UCSD-AML1 (cell line): Measurements from ENCODE around the gene RENBP.

Source experiments
- DNase-seq: peaks from one replicate; lab custom pipeline; 2025; ENCODE audit not compliant: unreplicated experiment; lab: John Stamatoyannopoulos, UW

The RENBP gene

DNA sequence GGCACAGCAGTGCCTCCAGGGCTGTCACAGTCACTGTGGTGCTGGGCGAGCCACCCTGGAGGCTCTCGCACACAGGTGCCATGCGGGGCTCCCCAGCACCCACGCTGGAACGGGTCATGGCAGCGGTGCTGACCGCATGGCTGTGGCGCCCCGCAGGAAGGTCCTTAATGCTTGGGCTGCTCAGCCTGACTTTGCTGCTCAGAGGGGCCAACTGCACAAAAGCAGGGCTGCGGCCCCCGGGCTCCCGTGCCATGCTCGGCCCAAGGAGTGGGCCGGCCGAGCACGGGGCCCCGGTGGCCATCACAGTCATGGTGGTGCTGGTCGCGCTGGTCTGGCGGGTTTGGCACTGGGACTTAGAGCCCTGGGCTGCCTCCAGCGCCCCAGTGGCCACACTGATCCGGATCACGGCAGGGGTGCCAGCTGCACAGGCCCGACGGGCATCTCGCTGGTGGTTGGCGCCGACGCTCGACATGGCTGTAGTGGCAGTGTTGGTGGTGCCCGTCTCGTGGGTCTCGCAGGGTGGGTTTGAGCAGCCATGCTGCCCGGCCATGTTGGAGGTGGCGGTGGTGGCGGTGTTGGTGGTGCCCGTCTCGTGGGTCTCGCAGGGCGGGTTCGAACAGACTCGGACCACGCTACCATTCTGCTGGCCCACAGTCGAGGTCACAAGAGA lies 10.2 kb upstream of the RENBP start:
- DNase-seq, result no peak

DNA sequence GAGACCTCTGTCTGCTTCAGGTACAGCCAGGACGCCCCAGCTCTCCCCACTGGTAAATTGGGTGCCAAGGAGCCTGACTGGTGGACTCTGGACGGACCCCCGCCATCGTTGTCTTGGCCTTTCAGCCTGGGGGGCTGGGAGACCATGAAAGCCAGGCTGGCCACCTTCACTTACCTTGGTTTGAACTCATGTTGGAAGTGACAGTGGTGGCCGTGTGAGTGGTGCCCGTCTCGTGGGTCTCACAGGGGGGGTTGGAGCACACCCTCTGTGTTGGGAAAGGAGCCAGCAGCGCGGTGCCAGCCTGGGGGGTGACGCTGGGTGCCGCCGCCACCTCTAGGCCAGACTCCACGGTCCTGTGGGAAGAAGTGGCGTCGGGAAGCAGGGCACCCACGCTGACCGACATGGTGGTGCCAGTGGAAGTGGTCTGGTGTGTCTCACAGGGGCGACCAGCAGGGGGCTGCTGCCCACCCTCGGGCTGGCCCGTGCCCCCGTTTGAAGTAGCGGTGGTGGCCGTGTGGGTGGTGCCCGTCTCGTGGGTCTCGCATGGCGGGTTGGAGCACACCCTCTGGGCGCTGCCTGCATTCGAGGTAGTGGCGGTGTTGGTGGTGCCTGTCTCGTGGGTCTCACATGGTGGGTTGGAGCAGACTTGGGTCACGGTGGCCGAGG lies 9.6 kb upstream of the RENBP start:
- DNase-seq, result no peak

- peak; percentile 70 for DNase-seq
Observed at GRCh38 chrX:153953342-153953830, 8.9 kb upstream of the RENBP start.

- no peak for DNase-seq
Observed at GRCh38 chrX:153952373-153953026, 8.1 kb upstream of the RENBP start.

DNA sequence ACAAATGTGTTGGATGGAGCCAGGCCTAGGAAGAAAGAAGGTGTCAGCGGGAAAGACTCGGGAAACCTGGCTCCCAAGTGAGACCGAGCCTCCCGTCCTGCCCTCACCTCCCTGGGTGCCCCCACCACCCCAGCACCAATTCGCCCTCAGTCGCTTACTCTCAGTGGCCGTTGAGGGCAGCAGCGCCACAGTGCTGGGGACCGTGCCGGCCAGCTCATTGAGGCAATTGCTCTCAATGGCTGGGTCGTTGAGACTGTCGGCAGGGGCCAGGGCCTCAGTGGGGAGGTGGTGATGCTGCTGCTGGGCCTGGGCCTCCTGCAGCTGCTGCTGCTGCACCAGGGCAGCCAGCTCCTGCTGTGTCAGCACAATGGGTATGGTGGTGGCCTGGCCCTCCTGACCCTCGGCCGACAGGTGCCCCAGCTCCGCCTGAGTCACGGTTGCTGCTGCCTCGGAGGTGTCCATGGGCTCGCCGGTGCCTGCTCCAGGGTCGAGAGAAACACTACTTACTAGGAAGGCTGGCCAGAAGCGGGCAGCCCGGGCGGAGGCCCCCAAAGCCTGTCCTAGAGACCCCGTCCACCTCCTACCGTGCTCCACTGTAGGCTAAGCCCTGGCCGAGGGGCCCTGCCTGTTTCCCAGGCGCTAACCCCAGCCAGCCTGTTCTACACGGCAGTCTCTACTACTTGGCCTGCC lies 7.4 kb upstream of the RENBP start:
- no peak for DNase-seq

- DNase-seq, result no peak
Observed at GRCh38 chrX:153950127-153950526, 5.7 kb upstream of the RENBP start.

DNA sequence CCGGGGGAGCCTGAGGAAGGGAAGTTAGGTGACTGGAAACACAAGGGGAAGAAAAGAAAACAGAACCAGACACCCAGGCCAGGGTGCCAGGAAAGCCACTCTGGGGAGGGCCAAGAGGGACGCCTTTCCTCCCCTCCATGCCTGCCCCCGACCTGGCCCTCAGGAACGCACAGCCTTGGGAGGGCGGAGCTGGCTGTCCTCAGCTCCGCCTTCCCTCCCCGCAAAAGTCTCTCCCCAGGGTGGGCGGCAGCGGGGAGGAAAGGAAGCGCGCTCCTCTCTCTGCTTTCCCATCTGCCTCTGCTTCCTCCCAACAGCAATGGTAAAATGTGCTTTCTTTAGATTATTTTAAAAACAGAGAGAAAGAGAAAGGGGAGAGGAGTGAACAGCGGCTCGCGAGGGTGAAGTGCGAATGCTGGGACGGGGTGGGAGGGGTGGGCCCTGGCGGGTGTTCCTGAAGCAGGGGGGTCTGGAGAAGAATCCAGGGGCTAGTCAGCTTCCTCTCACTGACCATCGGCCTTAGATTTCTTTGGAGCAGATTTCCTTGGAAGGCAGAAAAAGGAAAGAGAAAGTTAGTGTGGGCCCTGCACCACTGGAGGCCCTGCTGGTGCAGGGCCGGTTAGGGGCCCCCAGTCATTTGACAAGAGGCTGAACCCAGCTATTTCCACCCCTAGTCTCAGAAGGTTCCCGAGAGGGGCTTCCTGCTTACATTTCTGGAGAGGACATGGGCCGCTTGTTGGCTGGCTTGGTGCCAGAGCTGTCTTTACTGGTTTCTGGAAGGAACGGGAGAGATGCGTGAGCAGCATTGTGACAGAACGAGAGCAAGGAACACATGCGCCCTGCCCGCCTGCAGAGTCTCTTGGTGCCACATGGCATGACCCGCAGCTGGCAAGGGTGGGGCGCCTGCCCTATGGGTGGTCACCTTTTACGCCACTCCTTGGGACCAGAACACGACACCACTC lies 4.7 kb upstream of the RENBP start:
- DNase-seq, result peak; percentile 35

GRCh38 chrX:153948002-153948466 lies 3.6 kb upstream of the RENBP start:
- DNase-seq, result no peak

DNA sequence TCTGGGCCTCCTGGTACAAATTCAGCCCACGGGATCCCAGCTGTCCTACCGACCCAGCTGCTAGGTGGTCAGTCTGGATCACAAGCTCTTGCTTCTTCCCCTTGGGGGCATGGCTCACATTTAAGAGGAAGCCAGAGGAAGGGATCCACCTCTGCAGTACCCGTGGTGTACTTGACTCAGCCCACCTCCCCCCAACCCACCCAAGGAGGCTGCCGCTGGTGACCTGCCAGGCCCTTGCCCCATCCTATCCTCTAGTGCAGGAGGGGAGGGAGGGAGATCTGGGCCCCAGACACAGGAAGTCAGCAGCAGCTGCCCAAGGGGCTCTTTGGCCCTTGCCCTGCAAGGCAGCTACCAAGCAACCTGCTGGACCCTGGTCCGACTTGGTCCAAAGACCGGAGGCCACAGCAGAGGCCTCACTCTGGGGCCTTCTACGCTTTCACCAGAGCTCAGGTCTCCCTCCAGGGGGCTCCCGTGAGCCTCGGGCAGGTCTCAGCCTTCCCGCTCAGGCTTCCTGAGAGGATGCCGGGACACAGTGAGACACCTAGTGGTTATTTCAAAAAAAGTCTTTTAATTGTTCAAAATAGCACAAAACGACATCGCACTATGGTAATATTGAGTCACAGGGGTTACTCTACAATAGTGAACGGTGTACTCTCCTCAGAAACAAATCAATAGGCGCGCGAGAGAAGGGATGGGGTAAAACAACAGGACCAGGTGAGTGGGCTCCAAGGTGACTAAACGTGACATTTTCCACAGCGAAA lies 2.7 kb upstream of the RENBP start:
- DNase-seq, result peak; percentile 82

DNA sequence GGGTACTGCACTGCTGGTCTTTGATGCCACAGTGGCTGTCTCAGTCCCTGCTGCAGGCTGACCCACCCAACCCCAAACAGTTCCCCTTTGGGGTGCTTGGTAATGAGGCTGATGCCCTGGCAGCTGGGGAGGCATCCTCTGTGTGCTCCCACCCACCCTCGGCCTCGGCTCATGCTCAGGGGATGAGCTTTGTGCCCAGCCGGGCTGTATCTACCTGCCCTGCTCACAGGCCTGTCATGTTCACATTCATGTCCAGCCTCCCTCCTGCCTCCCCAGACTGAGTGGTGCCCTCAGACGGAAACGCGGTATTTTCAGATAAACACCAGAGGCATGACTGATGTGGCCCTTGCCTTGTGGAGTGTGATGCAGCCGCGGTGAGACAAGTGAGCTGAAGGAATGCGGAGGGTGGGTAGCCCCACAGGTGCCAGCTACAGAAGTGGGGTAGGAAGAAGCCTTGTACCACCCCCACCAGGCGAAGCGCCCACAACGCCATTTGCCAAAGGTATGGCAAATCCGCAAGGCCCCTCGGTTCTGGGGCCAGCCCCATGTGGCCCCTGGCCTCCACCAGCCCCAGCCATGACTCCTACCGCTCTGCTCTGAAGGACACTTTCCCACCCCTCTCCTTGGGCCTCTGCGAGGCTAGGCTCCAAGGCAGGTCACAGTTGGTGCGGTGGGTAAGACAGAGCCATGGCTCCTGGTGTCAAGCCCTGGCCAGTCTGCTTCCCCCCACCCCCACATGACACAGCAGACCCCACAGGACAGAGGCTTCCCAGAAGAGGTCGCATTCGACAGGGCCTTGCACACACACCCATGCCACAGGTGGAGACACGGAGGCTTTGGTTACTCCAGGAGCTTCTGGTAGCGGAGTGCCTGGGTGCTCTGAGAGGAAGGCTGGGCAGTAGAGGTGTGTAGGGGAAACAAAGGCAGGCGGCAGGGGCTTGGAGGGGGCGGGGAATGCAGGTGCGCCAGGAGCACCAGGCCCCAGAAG lies 1.8 kb upstream of the RENBP start:
- no peak for DNase-seq

DNA sequence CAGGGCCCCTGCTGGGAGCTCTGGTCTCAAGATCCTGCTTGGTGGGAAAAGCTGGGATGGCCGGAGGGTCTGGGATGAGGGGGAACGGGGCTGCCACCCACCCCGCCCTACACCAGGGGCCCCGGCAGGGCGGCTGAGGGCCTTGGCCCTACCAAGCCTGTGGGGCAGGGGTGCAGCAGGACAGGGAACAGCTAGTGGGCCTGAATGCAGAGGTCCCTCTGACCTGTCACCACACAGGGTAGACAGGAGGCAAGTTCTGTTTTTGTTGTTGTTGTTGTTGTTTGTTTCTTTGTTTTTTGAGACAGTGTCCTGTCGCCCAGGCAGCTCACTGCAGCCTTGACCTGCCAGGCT lies 332 bp upstream of the RENBP start:
- DNase-seq, result no peak

DNA sequence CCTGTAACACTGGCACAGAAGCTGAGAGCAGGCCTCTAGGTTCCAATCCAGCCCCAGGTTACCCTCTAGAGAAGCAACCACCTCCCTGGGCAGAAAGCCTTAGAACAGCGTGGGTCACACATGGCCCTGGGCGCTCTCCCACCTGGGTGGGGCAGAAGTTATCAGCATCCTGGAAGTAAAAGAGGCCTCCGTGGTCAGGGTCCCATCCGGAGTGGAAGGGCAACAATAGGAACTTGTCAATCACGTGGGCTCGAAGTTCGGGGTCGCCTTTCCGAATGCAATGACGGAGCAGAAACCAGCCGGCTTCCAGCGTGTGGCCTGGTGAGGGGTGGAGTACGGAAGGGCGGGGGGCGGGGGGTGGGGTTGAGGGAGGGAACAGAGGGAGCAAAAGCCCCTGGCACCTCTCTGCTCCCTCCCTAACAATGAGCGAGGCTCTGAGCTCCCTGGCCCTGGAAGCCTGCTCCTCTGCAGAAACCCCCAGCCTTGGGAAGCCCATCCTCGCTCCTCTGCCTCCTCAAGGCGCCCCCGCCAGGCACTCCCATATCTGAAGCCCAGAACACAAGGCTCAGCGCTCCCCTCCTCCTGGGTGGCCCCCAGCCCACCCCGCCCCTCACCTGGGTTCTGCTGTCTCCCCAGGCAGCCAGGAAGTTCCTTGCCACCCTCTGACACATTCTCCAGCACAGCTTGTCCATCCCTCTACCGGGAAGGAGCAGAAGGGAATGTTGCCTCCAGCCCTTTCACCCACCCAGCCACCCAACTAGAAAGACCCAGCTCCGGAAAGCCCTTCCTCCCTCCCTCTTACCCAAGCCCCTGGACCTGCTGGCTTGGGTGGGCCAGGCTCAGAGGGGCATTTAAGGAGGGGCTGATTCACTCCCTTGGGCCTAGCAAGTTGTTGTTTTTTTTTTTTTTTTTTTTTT lies 2.8 kb downstream of the RENBP start:
- DNase-seq, result peak; percentile 62

DNA sequence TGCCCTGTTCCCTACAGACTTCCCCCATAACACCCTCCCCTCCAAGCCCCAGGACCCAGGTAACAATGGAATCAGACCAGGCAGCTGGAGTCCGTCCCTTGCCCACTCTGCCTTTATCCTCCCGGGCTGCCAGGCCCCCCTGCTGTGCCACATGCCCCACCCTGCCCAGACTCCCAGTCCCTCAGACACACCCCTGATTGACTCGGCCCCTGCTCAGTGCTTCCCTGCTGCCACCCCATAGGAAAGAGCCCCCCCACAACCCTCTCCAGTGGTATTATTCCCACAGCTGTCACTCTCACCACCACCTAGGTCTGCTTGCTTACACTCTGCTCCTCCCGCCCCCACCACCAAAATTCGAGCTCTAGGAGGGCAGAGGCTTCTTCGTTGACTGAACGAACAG lies 4.9 kb downstream of the RENBP start:
- DNase-seq, result no peak

GRCh38 chrX:153938226-153938786 lies 6.1 kb downstream of the RENBP start:
- DNase-seq, result no peak

- no peak for DNase-seq
Observed at GRCh38 chrX:153937056-153937455, 7.4 kb downstream of the RENBP start.

- DNase-seq, result no peak
Observed at GRCh38 chrX:153935326-153935851, 9.1 kb downstream of the RENBP start.

DNA sequence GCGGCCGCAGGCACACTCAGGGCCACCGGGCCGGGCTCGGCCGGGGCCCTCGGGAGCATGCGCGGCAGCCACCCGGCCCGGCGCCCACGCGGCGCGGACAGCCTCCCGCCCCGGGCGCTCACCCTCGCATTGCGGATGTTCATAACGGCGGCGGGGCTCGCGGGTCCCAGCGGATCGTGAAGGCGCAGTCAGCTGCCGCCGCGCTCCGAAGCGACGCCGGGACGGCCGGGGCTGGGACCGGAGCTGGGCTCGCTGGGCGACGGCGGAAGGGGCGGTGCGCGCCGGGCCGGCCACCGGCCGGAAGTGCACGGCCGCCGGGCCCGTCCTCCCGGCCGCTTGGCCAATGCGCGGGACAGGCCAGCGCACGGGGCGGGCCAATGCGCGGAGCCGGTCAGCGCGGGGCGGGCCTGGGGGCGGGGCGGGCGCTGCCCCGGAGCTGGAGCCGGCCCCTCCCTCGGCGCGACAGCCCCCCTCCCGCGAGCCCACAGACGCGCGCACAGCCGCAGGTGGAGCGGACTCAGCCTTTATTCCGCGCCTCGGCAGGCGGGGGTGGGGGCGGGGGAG lies 9.6 kb downstream of the RENBP start, which contains the start of gene NAA10:
TSS of gene NAA10 (minus strand) at position 276 of the 564 bp plus-strand sequence. CDS start at position 143, 133 bp downstream.
- peak; percentile 80 for DNase-seq
